ENCODE data around the gene TAAR2. TPM values are rescaled to one million over a fixed set of nuclear protein-coding genes. Genes with fewer than 3 reads are reported as not detected.
A peak's percentile ranks its signal among the peaks of the same experiment; 100 is the strongest.

The TAAR2 gene
- total and polyA plus RNA-seq, 12 donors = not detected

- intact Hi-C loops (cut with DNase I) = no loop called here
- no peaks in the 10 kb centered on the region for H3K27me3 ChIP-seq
- no peak for DNase-seq
- H3K9me3 ChIP-seq (replicated peaks in 1 of 3) = no peaks in the 10 kb centered on the region
- no peak overlapping the region for H3K4me3 ChIP-seq
- TF ChIP-seq POLR2A (IDR thresholded peaks at IDR 0.05) (no peak), CTCF (IDR thresholded peaks at IDR 0.05) (no peak)
- H3K27ac ChIP-seq = no peak overlapping the region
- WGBS, 4 donors = 64 to 70% (median 67%) methylated on average over 2 of the region's 2 CpGs
- H3K36me3 ChIP-seq (replicated peaks in 1 of 2) = no peaks in the 10 kb centered on the region
- no peaks in the 10 kb centered on the region for H3K4me1 ChIP-seq (replicated peaks in 1 of 2)
Measured at GRCh38 chr6:132592855-132593254, 31.2 kb downstream of the TAAR2 start.

GRCh38 chr6:132590362-132590761, 33.7 kb downstream of the TAAR2 start:
- no peaks in the 10 kb centered on the region for H3K27me3 ChIP-seq
- TF ChIP-seq CTCF (IDR thresholded peaks at IDR 0.05) (no peak), POLR2A (IDR thresholded peaks at IDR 0.05) (no peak)
- H3K27ac ChIP-seq = no peak overlapping the region
- WGBS, 4 donors = 44 to 72% (median 58%) methylated on average over 1 of the region's 1 CpG
- no peaks in the 10 kb centered on the region for H3K4me1 ChIP-seq (replicated peaks in 1 of 2)
- no peak for DNase-seq
- intact Hi-C loops (cut with DNase I) = no loop called here
- no peak overlapping the region for H3K4me3 ChIP-seq
- H3K9me3 ChIP-seq (replicated peaks in 1 of 3) = no peaks in the 10 kb centered on the region
- H3K36me3 ChIP-seq (replicated peaks in 1 of 2) = no peaks in the 10 kb centered on the region

GRCh38 chr6:132589454-132589853, 34.6 kb downstream of the TAAR2 start, which contains the start of gene TAAR5:
TAAR5 (minus strand) TSS chr6:132589741; CDS start chr6:132589686, 55 bp downstream.
- Histone ChIP-seq H3K9me3 (replicated peaks in 1 of 3) (no peaks in the 10 kb centered on the region), H3K27me3 (no peaks in the 10 kb centered on the region), H3K4me3 (no peak within 1 kb of the TSS), H3K4me1 (replicated peaks in 1 of 2) (no peaks in the 10 kb centered on the region), H3K27ac (no peak within 1 kb of the TSS), H3K36me3 (replicated peaks in 1 of 2) (no peaks in the 10 kb centered on the region)
- 59 to 83% (median 65%) methylated on average over 5 of the region's 5 CpGs for WGBS, 4 donors
- TF ChIP-seq CTCF (IDR thresholded peaks at IDR 0.05) (no peak), POLR2A (IDR thresholded peaks at IDR 0.05) (no peak)
- intact Hi-C loops (cut with DNase I) = no loop called here
- no peak for DNase-seq

GRCh38 chr6:132587424-132587823, 36.7 kb downstream of the TAAR2 start:
- intact Hi-C loops (cut with DNase I) = no loop called here
- 41 to 55% (median 52%) methylated on average over 2 of the region's 2 CpGs for WGBS, 4 donors
- Histone ChIP-seq H3K4me3 (no peak overlapping the region), H3K27ac (no peak overlapping the region), H3K27me3 (no peaks in the 10 kb centered on the region), H3K9me3 (replicated peaks in 1 of 3) (no peaks in the 10 kb centered on the region), H3K36me3 (replicated peaks in 1 of 2) (no peaks in the 10 kb centered on the region), H3K4me1 (replicated peaks in 1 of 2) (no peaks in the 10 kb centered on the region)
- DNase-seq = peak in 1 of 7 donors; percentile 14
- TF ChIP-seq POLR2A (IDR thresholded peaks at IDR 0.05) = no peak
- no peak for TF ChIP-seq CTCF (IDR thresholded peaks at IDR 0.05)

Data from adrenal gland (tissue), 12 donors.